HG03558 (cell line): ENCODE results near the gene CD1D.

ENCODE experiments used
- ATAC-seq: cut with Tn5 transposase; IDR thresholded peaks from one replicate; pipeline ENCODE4 v1.9.1; 2021; ENCODE audit warnings: moderate number of reproducible peaks; ENCODE audit not compliant: unreplicated experiment; ENCODE audit errors: extremely low read depth

Gene CD1D

GRCh38 chr1:158180741-158181576 is at the start of gene CD1D:
CD1D (plus strand) TSS chr1:158180895; CDS start chr1:158181102, 207 bp downstream.
- no peak for ATAC-seq

- ATAC-seq, result no peak
Observed at GRCh38 chr1:158131217-158131616, 49.5 kb upstream of the CD1D start.

GRCh38 chr1:158140764-158141192 is 39.9 kb upstream of the CD1D start:
- no peak for ATAC-seq

GRCh38 chr1:158145173-158145719 is 35.4 kb upstream of the CD1D start:
- ATAC-seq, result no peak

- ATAC-seq, result no peak
Observed at GRCh38 chr1:158146165-158146564, 34.5 kb upstream of the CD1D start.

GRCh38 chr1:158146739-158147138 is 34.0 kb upstream of the CD1D start:
- no peak for ATAC-seq

- ATAC-seq, result no peak
Observed at GRCh38 chr1:158147401-158147800, 33.3 kb upstream of the CD1D start.

GRCh38 chr1:158147869-158148268 is 32.8 kb upstream of the CD1D start:
- ATAC-seq, result no peak

- no peak for ATAC-seq
Observed at GRCh38 chr1:158148468-158148867, 32.2 kb upstream of the CD1D start.

- no peak for ATAC-seq
Observed at GRCh38 chr1:158149175-158149574, 31.5 kb upstream of the CD1D start.

GRCh38 chr1:158149577-158150269 is 31.0 kb upstream of the CD1D start:
- ATAC-seq, result no peak

GRCh38 chr1:158150523-158150922 is 30.2 kb upstream of the CD1D start:
- ATAC-seq, result no peak

- ATAC-seq, result no peak
Observed at GRCh38 chr1:158153179-158153578, 27.5 kb upstream of the CD1D start.

GRCh38 chr1:158153746-158154444 is 26.8 kb upstream of the CD1D start:
- no peak for ATAC-seq

- no peak for ATAC-seq
Observed at GRCh38 chr1:158154501-158154900, 26.2 kb upstream of the CD1D start.

- ATAC-seq, result no peak
Observed at GRCh38 chr1:158155673-158156072, 25.0 kb upstream of the CD1D start.

- no peak for ATAC-seq
Observed at GRCh38 chr1:158159597-158159996, 21.1 kb upstream of the CD1D start.

GRCh38 chr1:158161446-158161845 is 19.2 kb upstream of the CD1D start:
- no peak for ATAC-seq

GRCh38 chr1:158163000-158163947 is 17.4 kb upstream of the CD1D start:
- peak; percentile 97 for ATAC-seq

- ATAC-seq, result no peak
Observed at GRCh38 chr1:158169105-158169504, 11.6 kb upstream of the CD1D start.
